Sigmoid colon (tissue), 7 donors: ENCODE data around the gene TCTN2. TPM values are rescaled to one million over a fixed set of nuclear protein-coding genes. Genes with fewer than 3 reads are reported as not detected.

Experiments used
- DNase-seq: peaks from one replicate; pipeline ENCODE4 v3.0.0-alpha.2; 2019
- H3K27ac ChIP-seq, 4 donors: fragments of 200-600 bp; sonication (generic); one replicate each; pipeline ENCODE4 v1.5.1; 2016 to 2019; ENCODE audit warnings: mild to moderate bottlenecking in 1 of 4
- H3K27me3 ChIP-seq, 3 donors: fragments of 200-600 bp; sonication (generic); one replicate each; pipeline ENCODE4 v1.5.1; 2019; ENCODE audit warnings: mild to moderate bottlenecking in 1 of 3
- H3K36me3 ChIP-seq, 4 donors: fragments of 200-600 bp; sonication (generic); one replicate each; pipeline ENCODE4 v1.5.1; 2016 to 2019
- H3K4me1 ChIP-seq, 4 donors: fragments of 200-600 bp; sonication (generic); one replicate each; pipeline ENCODE4 v1.5.1; 2017 to 2019
- H3K4me3 ChIP-seq, 4 donors: fragments of 200-600 bp; sonication (generic); one replicate each; pipeline ENCODE4 v1.5.1; 2017 to 2019; ENCODE audit warnings: mild to moderate bottlenecking in 2 of 4, moderate library complexity in 1 of 4
- H3K9me3 ChIP-seq, 4 donors: fragments of 200-600 bp in 3 of 4; sonication (generic) in 3 of 4; one replicate each; pipeline versions ENCODE4 v1.5.1 to v1.6.1; 2013 to 2019
- EP300 ChIP-seq, 4 donors: sonication (generic); formaldehyde crosslinking; IDR thresholded peaks; one replicate each; pipeline ENCODE4 v1.6.1; 2017; ENCODE audit warnings: antibody characterized with exemption in 4 of 4
- POLR2A ChIP-seq, 2 donors: fragments of 450-650 bp; IDR thresholded peaks; one replicate each; pipeline ENCODE4 v1.6.1; 2016; ENCODE audit warnings: antibody characterized with exemption in 2 of 2, mild to moderate bottlenecking in 2 of 2, moderate library complexity in 2 of 2
- POLR2AphosphoS5 ChIP-seq, 4 donors: sonication (generic); formaldehyde crosslinking; IDR thresholded peaks; one replicate each; pipeline ENCODE4 v1.6.1; 2017; ENCODE audit warnings: antibody characterized with exemption in 4 of 4
- WGBS, 2 donors: extraction: QIAGEN DNeasy Blood & Tissue Kit; methylation state at CpG; one replicate each; pipeline ENCODE4 v1.1.7; 2013; 5-methylcytosine and 5-hydroxymethylcytosine counted together
- intact Hi-C: fragments of 100-400 bp; cut with DNase I; formaldehyde crosslinking; loops from one replicate; pipeline ENCODE4 v1.15.1; 2023
- polyA plus RNA-seq, 3 donors: library from polyadenylated mRNA; stranded (reverse); fragments of 200-250 nt; gene quantifications; one replicate each; pipeline ENCODE4 v1.2.3, GENCODE V29; 2013
- total RNA-seq, 4 donors: library from RNA; depleted of rRNA; stranded (reverse); fragments of >200 nt; gene quantifications; one replicate each; pipeline ENCODE4 v1.1.0, GENCODE V29; 2016
- TF ChIP-seq, protein P1 (sequence below), 4 experiments: fragments of 450-650 bp in 3 of 4; fragments of 200-600 bp in 1 of 4; IDR thresholded peaks; one replicate each; pipeline ENCODE4 v1.5.1; 2016 to 2019; ENCODE audit warnings: antibody characterized with exemption in 4 of 4, mild to moderate bottlenecking in 3 of 4, moderate library complexity in 2 of 4
- donor health status: healthy with polysubstance abuse.
- donor health status: Bipolar disorder and iron deficiency.
- donor health status: healthy.

TCTN2 gene
- total and polyA plus RNA-seq, 7 donors: 0.23 to 11.6 (median 4.6) TPM

- DNase-seq: no peak
- Histone ChIP-seq H3K4me1 (peaks cover 0 to 19% (median 17%) of the 10 kb centered on the region in 4 donors), H3K9me3 (no peaks in the 10 kb centered on the region), H3K4me3 (no peak overlapping the region), H3K36me3 (peaks cover 0 to 28% (median 2%) of the 10 kb centered on the region in 4 donors), H3K27me3 (no peaks in the 10 kb centered on the region), H3K27ac (no peak overlapping the region)
- intact Hi-C loops: no loop called here
- 94 to 95% methylated on average over 3 of the region's 3 CpGs for WGBS, 2 donors
- TF ChIP-seq, protein P1, sequence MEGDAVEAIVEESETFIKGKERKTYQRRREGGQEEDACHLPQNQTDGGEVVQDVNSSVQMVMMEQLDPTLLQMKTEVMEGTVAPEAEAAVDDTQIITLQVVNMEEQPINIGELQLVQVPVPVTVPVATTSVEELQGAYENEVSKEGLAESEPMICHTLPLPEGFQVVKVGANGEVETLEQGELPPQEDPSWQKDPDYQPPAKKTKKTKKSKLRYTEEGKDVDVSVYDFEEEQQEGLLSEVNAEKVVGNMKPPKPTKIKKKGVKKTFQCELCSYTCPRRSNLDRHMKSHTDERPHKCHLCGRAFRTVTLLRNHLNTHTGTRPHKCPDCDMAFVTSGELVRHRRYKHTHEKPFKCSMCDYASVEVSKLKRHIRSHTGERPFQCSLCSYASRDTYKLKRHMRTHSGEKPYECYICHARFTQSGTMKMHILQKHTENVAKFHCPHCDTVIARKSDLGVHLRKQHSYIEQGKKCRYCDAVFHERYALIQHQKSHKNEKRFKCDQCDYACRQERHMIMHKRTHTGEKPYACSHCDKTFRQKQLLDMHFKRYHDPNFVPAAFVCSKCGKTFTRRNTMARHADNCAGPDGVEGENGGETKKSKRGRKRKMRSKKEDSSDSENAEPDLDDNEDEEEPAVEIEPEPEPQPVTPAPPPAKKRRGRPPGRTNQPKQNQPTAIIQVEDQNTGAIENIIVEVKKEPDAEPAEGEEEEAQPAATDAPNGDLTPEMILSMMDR (IDR thresholded peaks at IDR 0.05): no peak
Measured at GRCh38 chr12:123717350-123717749, 46.4 kb downstream of the TCTN2 start.

- H3K4me1 ChIP-seq: no peaks in the 10 kb centered on the region
- peaks cover 0 to 52% (median 5%) of the 10 kb centered on the region in 4 donors for H3K36me3 ChIP-seq
- H3K27ac ChIP-seq: no peak overlapping the region
- no peak for DNase-seq
- no peaks in the 10 kb centered on the region for H3K9me3 ChIP-seq
- H3K4me3 ChIP-seq: no peak overlapping the region
- intact Hi-C loops: no loop called here
- TF ChIP-seq EP300 (IDR thresholded peaks at IDR 0.05) (no peak), POLR2A (IDR thresholded peaks at IDR 0.05) (no peak), POLR2AphosphoS5 (IDR thresholded peaks at IDR 0.05) (no peak)
- TF ChIP-seq, protein P1 (IDR thresholded peaks at IDR 0.05): no peak
- 73 to 90% methylated on average over 5 of the region's 5 CpGs for WGBS, 2 donors
- H3K27me3 ChIP-seq: no peaks in the 10 kb centered on the region
Measured at GRCh38 chr12:123720141-123720814, 49.4 kb downstream of the TCTN2 start.

GRCh38 chr12:123721245-123721644, 50.3 kb downstream of the TCTN2 start:
- no peak overlapping the region for H3K4me3 ChIP-seq
- TF ChIP-seq EP300 (IDR thresholded peaks at IDR 0.05) (no peak), POLR2A (IDR thresholded peaks at IDR 0.05) (no peak), POLR2AphosphoS5 (IDR thresholded peaks at IDR 0.05) (no peak)
- TF ChIP-seq, protein P1 (IDR thresholded peaks at IDR 0.05): no peak
- no peaks in the 10 kb centered on the region for H3K27me3 ChIP-seq
- no peak overlapping the region for H3K27ac ChIP-seq
- no peaks in the 10 kb centered on the region for H3K4me1 ChIP-seq
- peaks cover 0 to 62% (median 10%) of the 10 kb centered on the region in 4 donors for H3K36me3 ChIP-seq
- DNase-seq: no peak
- WGBS, 2 donors: 68 to 93% methylated on average over 2 of the region's 2 CpGs
- no peaks in the 10 kb centered on the region for H3K9me3 ChIP-seq
- intact Hi-C loops: no loop called here

GRCh38 chr12:123723011-123723410, 52.1 kb downstream of the TCTN2 start:
- H3K27ac ChIP-seq: no peak overlapping the region
- no peak for DNase-seq
- intact Hi-C loops: no loop called here
- H3K36me3 ChIP-seq: peaks cover 0 to 80% (median 13%) of the 10 kb centered on the region in 4 donors
- no peak for TF ChIP-seq POLR2A (IDR thresholded peaks at IDR 0.05)
- TF ChIP-seq POLR2AphosphoS5 (IDR thresholded peaks at IDR 0.05): no peak
- no peak for TF ChIP-seq EP300 (IDR thresholded peaks at IDR 0.05)
- TF ChIP-seq, protein P1 (IDR thresholded peaks at IDR 0.05): no peak
- H3K9me3 ChIP-seq: no peaks in the 10 kb centered on the region
- H3K4me3 ChIP-seq: no peak overlapping the region
- no peaks in the 10 kb centered on the region for H3K4me1 ChIP-seq
- no peaks in the 10 kb centered on the region for H3K27me3 ChIP-seq
- WGBS, 2 donors: 86 to 93% methylated on average over 8 of the region's 8 CpGs

DNA sequence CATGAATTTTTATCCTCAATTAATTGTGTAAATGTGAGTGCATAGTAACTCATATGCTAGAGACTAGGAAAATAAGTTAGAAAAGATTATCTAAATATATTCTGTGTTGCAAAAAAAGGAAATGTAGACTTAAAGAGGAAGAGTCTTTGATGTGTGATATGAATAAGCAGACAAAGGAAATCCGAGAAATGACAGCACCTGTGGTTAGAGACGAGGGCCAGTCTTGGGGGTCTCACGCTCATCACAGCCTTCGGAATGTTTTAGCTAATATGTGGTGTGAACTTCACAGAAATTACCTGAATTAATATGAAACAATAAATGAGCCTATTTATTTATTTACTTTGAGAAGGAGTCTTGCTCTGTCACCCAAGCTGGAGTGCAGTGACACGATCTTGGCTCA, 52.9 kb downstream of the TCTN2 start:
- intact Hi-C loops: no loop called here
- no peak overlapping the region for H3K27ac ChIP-seq
- WGBS, 2 donors: 52 to 88% methylated on average over 5 of the region's 5 CpGs
- H3K9me3 ChIP-seq: no peaks in the 10 kb centered on the region
- no peak for DNase-seq
- H3K27me3 ChIP-seq: no peaks in the 10 kb centered on the region
- H3K36me3 ChIP-seq: peaks cover 0 to 87% (median 14%) of the 10 kb centered on the region in 4 donors
- H3K4me1 ChIP-seq: no peaks in the 10 kb centered on the region
- H3K4me3 ChIP-seq: no peak overlapping the region
- TF ChIP-seq POLR2AphosphoS5 (IDR thresholded peaks at IDR 0.05) (no peak), POLR2A (IDR thresholded peaks at IDR 0.05) (no peak), EP300 (IDR thresholded peaks at IDR 0.05) (no peak)
- TF ChIP-seq, protein P1 (IDR thresholded peaks at IDR 0.05): no peak
